ENCODE data around the gene MRPS23. TPM values are rescaled to one million over a fixed set of nuclear protein-coding genes. Genes with fewer than 3 reads are reported as not detected.

The MRPS23 gene
- total and polyA plus RNA-seq, 2 of the 13 experiments (the other 11 are each of a cell fraction or from before 2014, with no cell fraction given) = 63.2 to 181 TPM

DNA sequence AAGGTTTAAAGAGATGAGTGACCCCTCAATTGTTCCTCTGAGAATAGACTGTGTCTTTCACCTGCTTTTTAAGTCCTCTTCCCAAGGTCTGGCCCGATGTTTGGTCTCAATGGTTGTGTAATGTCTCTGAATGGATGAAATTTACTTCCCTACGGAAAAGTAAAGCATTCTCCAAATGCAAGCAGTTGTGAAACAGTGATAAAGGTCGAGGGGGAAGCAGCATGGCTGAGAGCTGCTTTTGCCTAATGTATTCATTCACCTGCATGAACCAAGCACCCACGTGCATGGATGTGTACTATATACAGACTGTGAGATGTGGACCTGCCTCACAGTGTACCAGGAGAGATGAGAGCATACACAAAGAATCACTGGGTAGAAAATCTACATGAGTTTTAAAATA lies 11.4 kb downstream of the MRPS23 start (continued):
- no peak; the same call in 1 of the 2 replicates for TF ChIP-seq ARID2 (CRISPR knock-in tag; IDR thresholded peaks at IDR 0.05; ENCODE audit: borderline replicate concordance)
- no peak for TF ChIP-seq GTF2F1 (IDR thresholded peaks at IDR 0.05; ENCODE audit: low read length)
- TF ChIP-seq, protein P1, sequence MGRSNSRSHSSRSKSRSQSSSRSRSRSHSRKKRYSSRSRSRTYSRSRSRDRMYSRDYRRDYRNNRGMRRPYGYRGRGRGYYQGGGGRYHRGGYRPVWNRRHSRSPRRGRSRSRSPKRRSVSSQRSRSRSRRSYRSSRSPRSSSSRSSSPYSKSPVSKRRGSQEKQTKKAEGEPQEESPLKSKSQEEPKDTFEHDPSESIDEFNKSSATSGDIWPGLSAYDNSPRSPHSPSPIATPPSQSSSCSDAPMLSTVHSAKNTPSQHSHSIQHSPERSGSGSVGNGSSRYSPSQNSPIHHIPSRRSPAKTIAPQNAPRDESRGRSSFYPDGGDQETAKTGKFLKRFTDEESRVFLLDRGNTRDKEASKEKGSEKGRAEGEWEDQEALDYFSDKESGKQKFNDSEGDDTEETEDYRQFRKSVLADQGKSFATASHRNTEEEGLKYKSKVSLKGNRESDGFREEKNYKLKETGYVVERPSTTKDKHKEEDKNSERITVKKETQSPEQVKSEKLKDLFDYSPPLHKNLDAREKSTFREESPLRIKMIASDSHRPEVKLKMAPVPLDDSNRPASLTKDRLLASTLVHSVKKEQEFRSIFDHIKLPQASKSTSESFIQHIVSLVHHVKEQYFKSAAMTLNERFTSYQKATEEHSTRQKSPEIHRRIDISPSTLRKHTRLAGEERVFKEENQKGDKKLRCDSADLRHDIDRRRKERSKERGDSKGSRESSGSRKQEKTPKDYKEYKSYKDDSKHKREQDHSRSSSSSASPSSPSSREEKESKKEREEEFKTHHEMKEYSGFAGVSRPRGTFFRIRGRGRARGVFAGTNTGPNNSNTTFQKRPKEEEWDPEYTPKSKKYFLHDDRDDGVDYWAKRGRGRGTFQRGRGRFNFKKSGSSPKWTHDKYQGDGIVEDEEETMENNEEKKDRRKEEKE (IDR thresholded peaks at IDR 0.05) = no peak
- no peak for TF ChIP-seq ZNF101 (CRISPR knock-in tag; IDR thresholded peaks at IDR 0.05; ENCODE audit: borderline replicate concordance, low read depth)
- TF ChIP-seq, protein P2, sequence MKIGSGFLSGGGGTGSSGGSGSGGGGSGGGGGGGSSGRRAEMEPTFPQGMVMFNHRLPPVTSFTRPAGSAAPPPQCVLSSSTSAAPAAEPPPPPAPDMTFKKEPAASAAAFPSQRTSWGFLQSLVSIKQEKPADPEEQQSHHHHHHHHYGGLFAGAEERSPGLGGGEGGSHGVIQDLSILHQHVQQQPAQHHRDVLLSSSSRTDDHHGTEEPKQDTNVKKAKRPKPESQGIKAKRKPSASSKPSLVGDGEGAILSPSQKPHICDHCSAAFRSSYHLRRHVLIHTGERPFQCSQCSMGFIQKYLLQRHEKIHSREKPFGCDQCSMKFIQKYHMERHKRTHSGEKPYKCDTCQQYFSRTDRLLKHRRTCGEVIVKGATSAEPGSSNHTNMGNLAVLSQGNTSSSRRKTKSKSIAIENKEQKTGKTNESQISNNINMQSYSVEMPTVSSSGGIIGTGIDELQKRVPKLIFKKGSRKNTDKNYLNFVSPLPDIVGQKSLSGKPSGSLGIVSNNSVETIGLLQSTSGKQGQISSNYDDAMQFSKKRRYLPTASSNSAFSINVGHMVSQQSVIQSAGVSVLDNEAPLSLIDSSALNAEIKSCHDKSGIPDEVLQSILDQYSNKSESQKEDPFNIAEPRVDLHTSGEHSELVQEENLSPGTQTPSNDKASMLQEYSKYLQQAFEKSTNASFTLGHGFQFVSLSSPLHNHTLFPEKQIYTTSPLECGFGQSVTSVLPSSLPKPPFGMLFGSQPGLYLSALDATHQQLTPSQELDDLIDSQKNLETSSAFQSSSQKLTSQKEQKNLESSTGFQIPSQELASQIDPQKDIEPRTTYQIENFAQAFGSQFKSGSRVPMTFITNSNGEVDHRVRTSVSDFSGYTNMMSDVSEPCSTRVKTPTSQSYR (CRISPR knock-in tag; IDR thresholded peaks at IDR 0.05; ENCODE audit: borderline replicate concordance) = peak; percentile 40; the same call in 1 of the 2 replicates
- TF ChIP-seq CC2D1A (CRISPR knock-in tag; IDR thresholded peaks at IDR 0.05) = no peak
- no peak for TF ChIP-seq SETDB1 (CRISPR knock-in tag; IDR thresholded peaks at IDR 0.05; ENCODE audit: borderline replicate concordance)
- TF ChIP-seq KLF15 (CRISPR knock-in tag; IDR thresholded peaks at IDR 0.05; ENCODE audit: borderline replicate concordance) = no peak
- no peak for TF ChIP-seq GLI4 (CRISPR knock-in tag; IDR thresholded peaks at IDR 0.05; ENCODE audit: borderline replicate concordance)
- TF ChIP-seq ZFP36L2 (CRISPR knock-in tag; IDR thresholded peaks at IDR 0.05) = no peak
- TF ChIP-seq JUNB (CRISPR knock-in tag; IDR thresholded peaks at IDR 0.05; ENCODE audit: borderline replicate concordance) = no peak
- TF ChIP-seq, protein P3, sequence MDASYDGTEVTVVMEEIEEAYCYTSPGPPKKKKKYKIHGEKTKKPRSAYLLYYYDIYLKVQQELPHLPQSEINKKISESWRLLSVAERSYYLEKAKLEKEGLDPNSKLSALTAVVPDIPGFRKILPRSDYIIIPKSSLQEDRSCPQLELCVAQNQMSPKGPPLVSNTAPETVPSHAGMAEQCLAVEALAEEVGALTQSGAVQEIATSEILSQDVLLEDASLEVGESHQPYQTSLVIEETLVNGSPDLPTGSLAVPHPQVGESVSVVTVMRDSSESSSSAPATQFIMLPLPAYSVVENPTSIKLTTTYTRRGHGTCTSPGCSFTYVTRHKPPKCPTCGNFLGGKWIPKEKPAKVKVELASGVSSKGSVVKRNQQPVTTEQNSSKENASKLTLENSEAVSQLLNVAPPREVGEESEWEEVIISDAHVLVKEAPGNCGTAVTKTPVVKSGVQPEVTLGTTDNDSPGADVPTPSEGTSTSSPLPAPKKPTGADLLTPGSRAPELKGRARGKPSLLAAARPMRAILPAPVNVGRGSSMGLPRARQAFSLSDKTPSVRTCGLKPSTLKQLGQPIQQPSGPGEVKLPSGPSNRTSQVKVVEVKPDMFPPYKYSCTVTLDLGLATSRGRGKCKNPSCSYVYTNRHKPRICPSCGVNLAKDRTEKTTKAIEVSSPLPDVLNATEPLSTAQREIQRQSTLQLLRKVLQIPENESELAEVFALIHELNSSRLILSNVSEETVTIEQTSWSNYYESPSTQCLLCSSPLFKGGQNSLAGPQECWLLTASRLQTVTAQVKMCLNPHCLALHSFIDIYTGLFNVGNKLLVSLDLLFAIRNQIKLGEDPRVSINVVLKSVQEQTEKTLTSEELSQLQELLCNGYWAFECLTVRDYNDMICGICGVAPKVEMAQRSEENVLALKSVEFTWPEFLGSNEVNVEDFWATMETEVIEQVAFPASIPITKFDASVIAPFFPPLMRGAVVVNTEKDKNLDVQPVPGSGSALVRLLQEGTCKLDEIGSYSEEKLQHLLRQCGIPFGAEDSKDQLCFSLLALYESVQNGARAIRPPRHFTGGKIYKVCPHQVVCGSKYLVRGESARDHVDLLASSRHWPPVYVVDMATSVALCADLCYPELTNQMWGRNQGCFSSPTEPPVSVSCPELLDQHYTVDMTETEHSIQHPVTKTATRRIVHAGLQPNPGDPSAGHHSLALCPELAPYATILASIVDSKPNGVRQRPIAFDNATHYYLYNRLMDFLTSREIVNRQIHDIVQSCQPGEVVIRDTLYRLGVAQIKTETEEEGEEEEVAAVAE (CRISPR knock-in tag; IDR thresholded peaks at IDR 0.05; ENCODE audit: borderline replicate concordance) = peak; percentile 56; the same call in 1 of the 2 replicates
- TF ChIP-seq, protein P4, sequence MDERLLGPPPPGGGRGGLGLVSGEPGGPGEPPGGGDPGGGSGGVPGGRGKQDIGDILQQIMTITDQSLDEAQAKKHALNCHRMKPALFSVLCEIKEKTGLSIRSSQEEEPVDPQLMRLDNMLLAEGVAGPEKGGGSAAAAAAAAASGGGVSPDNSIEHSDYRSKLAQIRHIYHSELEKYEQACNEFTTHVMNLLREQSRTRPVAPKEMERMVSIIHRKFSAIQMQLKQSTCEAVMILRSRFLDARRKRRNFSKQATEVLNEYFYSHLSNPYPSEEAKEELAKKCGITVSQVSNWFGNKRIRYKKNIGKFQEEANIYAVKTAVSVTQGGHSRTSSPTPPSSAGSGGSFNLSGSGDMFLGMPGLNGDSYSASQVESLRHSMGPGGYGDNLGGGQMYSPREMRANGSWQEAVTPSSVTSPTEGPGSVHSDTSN (CRISPR knock-in tag; IDR thresholded peaks at IDR 0.05) = no peak
- TF ChIP-seq, protein P5, sequence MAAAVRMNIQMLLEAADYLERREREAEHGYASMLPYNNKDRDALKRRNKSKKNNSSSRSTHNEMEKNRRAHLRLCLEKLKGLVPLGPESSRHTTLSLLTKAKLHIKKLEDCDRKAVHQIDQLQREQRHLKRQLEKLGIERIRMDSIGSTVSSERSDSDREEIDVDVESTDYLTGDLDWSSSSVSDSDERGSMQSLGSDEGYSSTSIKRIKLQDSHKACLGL (CRISPR knock-in tag; IDR thresholded peaks at IDR 0.05) = no peak
- no peak for TF ChIP-seq CBFB (CRISPR knock-in tag; IDR thresholded peaks at IDR 0.05)
- no peak for TF ChIP-seq ZNF329 (CRISPR knock-in tag; IDR thresholded peaks at IDR 0.05; ENCODE audit: low read depth)

Data from HepG2 (cell line).